H9 (cell line): ENCODE data around the gene FERMT2. TPM values are rescaled to one million over a fixed set of nuclear protein-coding genes. Genes with fewer than 3 reads are reported as not detected.

Experiments used
- DNase-seq: peaks from one replicate; pipeline ENCODE4 v3.0.0-alpha.2; 2017
- H2AFZ ChIP-seq: one replicate; pipeline ENCODE4 v1.6.1; 2013; ENCODE audit warnings: mild to moderate bottlenecking, low read length, control low read depth, moderate library complexity
- H2AK5ac ChIP-seq: 2 replicates; pipeline ENCODE4 v1.6.1; 2013; ENCODE audit warnings: low read length, control low read depth, mixed read lengths; ENCODE audit not compliant: insufficient read length
- H2BK120ac ChIP-seq: one replicate; pipeline ENCODE4 v1.6.1; 2013; ENCODE audit warnings: low read depth, mild to moderate bottlenecking, low read length, control low read depth, inconsistent platforms; ENCODE audit not compliant: poor library complexity, severe bottlenecking
- H2BK12ac ChIP-seq: 2 replicates; pipeline ENCODE4 v1.6.1; 2013; ENCODE audit warnings: low read length, control low read depth, mixed read lengths, low read depth; ENCODE audit not compliant: insufficient read length
- H2BK15ac ChIP-seq: 2 replicates; pipeline ENCODE4 v1.6.1; 2013; ENCODE audit warnings: low read depth, low read length, control low read depth
- H2BK20ac ChIP-seq: one replicate; pipeline ENCODE4 v1.6.1; 2013; ENCODE audit warnings: low read depth, mild to moderate bottlenecking, low read length, control low read depth, inconsistent platforms; ENCODE audit not compliant: poor library complexity, severe bottlenecking
- H2BK5ac ChIP-seq: 2 replicates; pipeline ENCODE4 v1.6.1; 2013; ENCODE audit warnings: low read length, control low read depth, mixed read lengths; ENCODE audit not compliant: insufficient read length
- H3K14ac ChIP-seq: 2 replicates; pipeline ENCODE4 v1.6.1; 2013; ENCODE audit warnings: low read length, control low read depth; ENCODE audit not compliant: insufficient read depth
- H3K18ac ChIP-seq: 2 replicates; pipeline ENCODE4 v1.6.1; 2013; ENCODE audit warnings: low read depth, mild to moderate bottlenecking, mixed read lengths, low read length, control low read depth; ENCODE audit not compliant: insufficient read length
- H3K23ac ChIP-seq: 2 replicates; pipeline ENCODE4 v1.6.1; 2013; ENCODE audit warnings: low read length, control low read depth, mixed read lengths, low read depth; ENCODE audit not compliant: insufficient read length
- H3K23me2 ChIP-seq: 2 replicates; pipeline ENCODE4 v1.6.1; 2013; ENCODE audit warnings: low read depth, mild to moderate bottlenecking, mixed read lengths, low read length, control low read depth; ENCODE audit not compliant: insufficient read length, poor library complexity, severe bottlenecking
- H3K27ac ChIP-seq: 2 replicates; pipeline ENCODE4 v1.5.1; 2013; ENCODE audit warnings: low read length, control low read depth, mixed read lengths, low read depth; ENCODE audit not compliant: insufficient read length
- H3K27me3 ChIP-seq: 2 replicates; pipeline ENCODE4 v1.6.1; 2013; ENCODE audit warnings: low read length, control low read depth, inconsistent platforms; ENCODE audit not compliant: insufficient read depth
- H3K4ac ChIP-seq: 2 replicates; pipeline ENCODE4 v1.6.1; 2013; ENCODE audit warnings: low read depth, mild to moderate bottlenecking, control low read depth, inconsistent platforms, low read length, moderate library complexity
- H3K4me1 ChIP-seq: 2 replicates; pipeline ENCODE4 v1.6.1; 2013; ENCODE audit warnings: low read length, control low read depth, inconsistent platforms; ENCODE audit not compliant: insufficient read depth
- H3K4me2 ChIP-seq: 2 replicates; pipeline ENCODE4 v1.6.1; 2013; ENCODE audit warnings: low read length, control low read depth, mixed read lengths; ENCODE audit not compliant: insufficient read length, insufficient read depth
- H3K56ac ChIP-seq: 2 replicates; pipeline ENCODE4 v1.6.1; 2013; ENCODE audit warnings: low read depth, mild to moderate bottlenecking, mixed read lengths, low read length, control low read depth; ENCODE audit not compliant: insufficient read length
- H3K79me1 ChIP-seq: 2 replicates; pipeline ENCODE4 v1.6.1; 2013; ENCODE audit warnings: low read depth, mild to moderate bottlenecking, moderate library complexity, low read length, control low read depth, inconsistent platforms; ENCODE audit not compliant: insufficient read depth, poor library complexity, severe bottlenecking
- H3K79me2 ChIP-seq: 2 replicates; pipeline ENCODE4 v1.6.1; 2013; ENCODE audit warnings: low read length, control low read depth, inconsistent platforms; ENCODE audit not compliant: insufficient read depth
- H3K9ac ChIP-seq: 2 replicates; pipeline ENCODE4 v1.6.1; 2013; ENCODE audit warnings: low read length, control low read depth, mixed read lengths; ENCODE audit not compliant: insufficient read length; ENCODE audit errors: extremely low read depth
- H3K9me3 ChIP-seq: one replicate; pipeline ENCODE4 v1.6.1; 2013; ENCODE audit warnings: low read depth, low read length, inconsistent platforms; ENCODE audit not compliant: control insufficient read depth
- H3T11ph ChIP-seq: one replicate; pipeline ENCODE4 v1.6.1; 2013; ENCODE audit warnings: mild to moderate bottlenecking, low read length, control low read depth, inconsistent platforms
- H4K20me1 ChIP-seq: one replicate; pipeline ENCODE4 v1.6.1; 2013; ENCODE audit not compliant: control insufficient read depth, insufficient read length, insufficient read depth
- H4K5ac ChIP-seq: 2 replicates; pipeline ENCODE4 v1.6.1; 2013; ENCODE audit warnings: low read depth, mild to moderate bottlenecking, mixed read lengths, low read length, control low read depth; ENCODE audit not compliant: insufficient read length
- H4K8ac ChIP-seq: replicated peaks from 2 replicates; pipeline ENCODE4 v1.6.1; 2013; ENCODE audit warnings: low read length, control low read depth, mixed read lengths, low read depth; ENCODE audit not compliant: insufficient read length
- H4K91ac ChIP-seq: 2 replicates; pipeline ENCODE4 v1.6.1; 2013; ENCODE audit warnings: low read depth, mild to moderate bottlenecking, moderate library complexity, mixed read lengths, low read length, control low read depth; ENCODE audit not compliant: insufficient read length
- H3K27ac Mint-ChIP-seq, 3 experiments: 2 replicates in 2 of 3; 3 replicates in 1 of 3; pipeline ENCODE4 v1.8.0; 2020 to 2021; ENCODE audit warnings: mixed read lengths in 3 of 3, mild to moderate bottlenecking in 1 of 3, moderate library complexity in 1 of 3
- H3K27me3 Mint-ChIP-seq: 2 replicates; pipeline ENCODE4 v1.8.0; 2021; ENCODE audit warnings: low read depth, mild to moderate bottlenecking, moderate library complexity, mixed read lengths
- H3K36me3 Mint-ChIP-seq, 3 experiments: 2 replicates in 2 of 3; 3 replicates in 1 of 3; pipeline ENCODE4 v1.8.0; 2020 to 2021; ENCODE audit warnings: low read depth in 3 of 3, mixed read lengths in 3 of 3; ENCODE audit not compliant: insufficient read depth in 1 of 3
- H3K4me1 Mint-ChIP-seq, 2 experiments: 2 replicates each; pipeline ENCODE4 v1.8.0; 2020; ENCODE audit warnings: mixed read lengths in 2 of 2
- H3K4me3 Mint-ChIP-seq, 2 experiments: 2 replicates in 1 of 2; 3 replicates in 1 of 2; pipeline ENCODE4 v1.8.0; 2020 to 2021; ENCODE audit warnings: mild to moderate bottlenecking in 2 of 2, mixed read lengths in 2 of 2, moderate library complexity in 1 of 2
- H3K9me3 Mint-ChIP-seq, 2 experiments: 2 replicates in 1 of 2; 3 replicates in 1 of 2; pipeline ENCODE4 v1.8.0; 2020; ENCODE audit warnings: mild to moderate bottlenecking in 2 of 2, mixed read lengths in 2 of 2, moderate library complexity in 1 of 2
- CTCF ChIP-seq: fragments of 200-600 bp; sonication (generic); conservative IDR thresholded peaks from 3 replicates; pipeline ENCODE4 v1.8.0; 2021; ENCODE audit warnings: antibody characterized with exemption, mild to moderate bottlenecking
- WGBS: extraction: QIAGEN DNeasy Blood & Tissue Kit; methylation state at CpG from one replicate; pipeline ENCODE4 v1.1.7; 2013; ENCODE audit warnings: missing lambda C conversion rate, low lambda C conversion rate, mixed read lengths; ENCODE audit not compliant: insufficient read length; ENCODE audit errors: extremely low coverage; 5-methylcytosine and 5-hydroxymethylcytosine counted together
- total RNA-seq: library from RNA; stranded (reverse); gene quantifications from 2 replicates; pipeline ENCODE4 v1.2.1, GENCODE V29; 2021

FERMT2 gene
- total RNA-seq, 1 experiment from 2014 or later: 128 TPM

DNA sequence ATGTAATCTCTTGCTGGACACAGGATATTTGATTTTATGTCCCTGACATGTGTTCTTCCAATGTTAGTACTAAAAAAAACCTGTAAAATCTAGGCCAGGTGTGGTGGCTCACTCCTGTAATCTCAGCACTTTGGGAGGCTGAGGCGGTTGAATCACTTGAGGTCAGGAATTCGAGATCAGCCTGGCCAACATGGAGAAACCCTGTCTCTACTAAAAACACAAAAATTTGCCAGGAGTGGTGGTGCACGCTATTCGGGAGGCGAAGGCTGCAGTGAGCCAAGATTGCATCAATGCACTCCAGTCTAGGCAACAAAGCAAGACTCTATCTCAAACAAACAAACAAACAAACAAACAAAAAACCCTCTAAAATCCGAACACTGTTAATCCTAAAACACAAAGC, 68.0 kb downstream of the FERMT2 start:
- H3K4me1 Mint-ChIP-seq: peaks cover 21 to 22% of the 10 kb centered on the region in 2 experiments
- H2BK15ac ChIP-seq: no peak overlapping the region
- WGBS: no CpG with 5 or more reads among the region's 6 CpGs
- no peaks in the 10 kb centered on the region for H3K9me3 ChIP-seq
- peak overlapping the region; percentile 72 to 89 (median 86); a peak in 5 of 7 replicates for H3K27ac Mint-ChIP-seq
- H2BK120ac ChIP-seq: no peak overlapping the region
- H3K4me3 Mint-ChIP-seq: no peak overlapping the region
- H3K27me3 ChIP-seq: no peaks in the 10 kb centered on the region
- H3K23me2 ChIP-seq: no peaks in the 10 kb centered on the region
- no peak overlapping the region for H3K27ac ChIP-seq
- no peak overlapping the region for H2AFZ ChIP-seq
- no peak overlapping the region for H3K56ac ChIP-seq
- H3K27me3 Mint-ChIP-seq: no peaks in the 10 kb centered on the region
- peaks cover 11 to 48% (median 42%) of the 10 kb centered on the region in 3 experiments; a peak in 6 of 7 replicates for H3K36me3 Mint-ChIP-seq
- H3K4me1 ChIP-seq: no peaks in the 10 kb centered on the region
- H2AK5ac ChIP-seq: no peak overlapping the region
- H3K4ac ChIP-seq: no peak overlapping the region
- no peak overlapping the region for H3T11ph ChIP-seq
- TF ChIP-seq CTCF: no peak
- no peaks in the 10 kb centered on the region for H3K9me3 Mint-ChIP-seq
- no peaks in the 10 kb centered on the region for H4K20me1 ChIP-seq
- H3K23ac ChIP-seq: no peak overlapping the region
- H2BK12ac ChIP-seq: no peak overlapping the region
- no peak overlapping the region for H3K9ac ChIP-seq
- no peak overlapping the region for H3K4me2 ChIP-seq
- H4K91ac ChIP-seq: no peak overlapping the region
- DNase-seq: no peak
- no peaks in the 10 kb centered on the region for H3K79me1 ChIP-seq
- no peak overlapping the region for H4K8ac ChIP-seq
- H3K14ac ChIP-seq: no peak overlapping the region
- no peak overlapping the region for H2BK5ac ChIP-seq
- no peak overlapping the region for H4K5ac ChIP-seq
- H3K18ac ChIP-seq: no peak overlapping the region
- no peak overlapping the region for H2BK20ac ChIP-seq
- no peaks in the 10 kb centered on the region for H3K79me2 ChIP-seq
